Uterus (tissue), 4 donors: ENCODE results near the gene TLR10. TPM values are rescaled to one million over a fixed set of nuclear protein-coding genes. Genes with fewer than 3 reads are reported as not detected.
A peak's percentile ranks its signal among the peaks of the same experiment; 100 is the strongest.

Source experiments
- DNase-seq, 2 donors: peaks; one replicate each; pipeline ENCODE4 v3.0.0-alpha.2; 2019 to 2020
- H3K27ac ChIP-seq, 2 donors: fragments of 200-600 bp; sonication (generic); 1 replicate in 1 of 2; 2 replicates in 1 of 2; pipeline ENCODE4 v1.5.1; 2016 to 2018
- H3K27me3 ChIP-seq, 2 donors: fragments of 200-600 bp; sonication (generic); one replicate each; pipeline ENCODE4 v1.5.1; 2018 to 2019; ENCODE audit warnings: control low read depth in 1 of 2
- H3K36me3 ChIP-seq, 2 donors: fragments of 200-600 bp; sonication (generic); one replicate each; pipeline ENCODE4 v1.5.1; 2019; ENCODE audit warnings: control low read depth in 1 of 2
- H3K4me1 ChIP-seq, 2 donors: fragments of 200-600 bp; sonication (generic); one replicate each; pipeline ENCODE4 v1.5.1; 2018 to 2019; ENCODE audit warnings: control low read depth in 1 of 2
- H3K4me3 ChIP-seq, 2 donors: fragments of 200-600 bp; sonication (generic); 1 replicate in 1 of 2; 2 replicates in 1 of 2; pipeline ENCODE4 v1.5.1; 2018 to 2019; ENCODE audit warnings: mild to moderate bottlenecking in 1 of 2
- H3K9me3 ChIP-seq, 2 donors: fragments of 200-600 bp; sonication (generic); one replicate each; pipeline ENCODE4 v1.5.1; 2019; ENCODE audit warnings: control low read depth in 1 of 2
- POLR2A ChIP-seq, 2 donors: fragments of 450-650 bp; IDR thresholded peaks; one replicate each; pipeline ENCODE4 v1.6.1; 2016; ENCODE audit warnings: antibody characterized with exemption in 2 of 2, mild to moderate bottlenecking in 1 of 2, moderate library complexity in 1 of 2
- intact Hi-C: fragments of 100-400 bp; cut with DNase I; formaldehyde crosslinking; loops from one replicate; pipeline ENCODE4 v1.15.1; 2023; ENCODE audit warnings: low total_unique reads
- total RNA-seq, 4 donors: library from RNA; depleted of rRNA in 3 of 4; stranded (reverse); fragments of >200 nt in 3 of 4; gene quantifications; one replicate each; pipeline versions ENCODE4 v1.1.0 to v1.2.4, GENCODE V29; 2014 to 2023
- TF ChIP-seq, protein P1 (sequence below), 4 experiments: fragments of 200-600 bp in 2 of 4; fragments of 450-650 bp in 2 of 4; sonication (generic) in 2 of 4; IDR thresholded peaks; one replicate each; pipeline ENCODE4 v1.5.1; 2016 to 2019; ENCODE audit warnings: antibody characterized with exemption in 4 of 4, mild to moderate bottlenecking in 2 of 4, moderate library complexity in 1 of 4
- donor health status: DM: yes; HTN: yes; CAD: no.

The TLR10 gene
- total RNA-seq, 4 donors from 2014 or later: 2.0 TPM; not detected in 3

DNA sequence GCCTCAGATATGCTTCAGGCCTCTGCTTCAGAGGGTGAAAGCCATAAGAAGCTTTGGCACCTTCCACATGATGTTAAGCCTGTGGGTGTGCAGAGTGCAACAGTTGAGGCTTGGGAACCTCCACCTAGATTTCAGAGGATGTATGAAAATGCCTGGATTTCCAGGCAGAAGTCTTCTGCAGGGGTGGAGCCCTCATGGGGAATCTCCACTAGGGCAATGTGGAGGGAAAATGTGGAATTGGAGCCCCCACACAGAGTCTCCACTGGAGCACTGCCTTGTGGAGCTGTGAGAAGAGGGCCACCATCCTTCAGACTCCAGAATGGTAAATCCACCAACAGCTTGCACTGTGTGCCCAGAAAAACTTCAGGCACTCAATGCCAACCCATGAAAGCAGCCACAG, 35.2 kb downstream of the TLR10 start:
- Histone ChIP-seq H3K27ac (peak overlapping the region in 1 of 2 donors; percentile 4), H3K36me3 (no peaks in the 10 kb centered on the region), H3K4me1 (no peaks in the 10 kb centered on the region), H3K27me3 (no peaks in the 10 kb centered on the region), H3K9me3 (no peaks in the 10 kb centered on the region), H3K4me3 (no peak overlapping the region)
- intact Hi-C loops: no loop called here
- DNase-seq: no peak
- TF ChIP-seq, protein P1, sequence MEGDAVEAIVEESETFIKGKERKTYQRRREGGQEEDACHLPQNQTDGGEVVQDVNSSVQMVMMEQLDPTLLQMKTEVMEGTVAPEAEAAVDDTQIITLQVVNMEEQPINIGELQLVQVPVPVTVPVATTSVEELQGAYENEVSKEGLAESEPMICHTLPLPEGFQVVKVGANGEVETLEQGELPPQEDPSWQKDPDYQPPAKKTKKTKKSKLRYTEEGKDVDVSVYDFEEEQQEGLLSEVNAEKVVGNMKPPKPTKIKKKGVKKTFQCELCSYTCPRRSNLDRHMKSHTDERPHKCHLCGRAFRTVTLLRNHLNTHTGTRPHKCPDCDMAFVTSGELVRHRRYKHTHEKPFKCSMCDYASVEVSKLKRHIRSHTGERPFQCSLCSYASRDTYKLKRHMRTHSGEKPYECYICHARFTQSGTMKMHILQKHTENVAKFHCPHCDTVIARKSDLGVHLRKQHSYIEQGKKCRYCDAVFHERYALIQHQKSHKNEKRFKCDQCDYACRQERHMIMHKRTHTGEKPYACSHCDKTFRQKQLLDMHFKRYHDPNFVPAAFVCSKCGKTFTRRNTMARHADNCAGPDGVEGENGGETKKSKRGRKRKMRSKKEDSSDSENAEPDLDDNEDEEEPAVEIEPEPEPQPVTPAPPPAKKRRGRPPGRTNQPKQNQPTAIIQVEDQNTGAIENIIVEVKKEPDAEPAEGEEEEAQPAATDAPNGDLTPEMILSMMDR (IDR thresholded peaks at IDR 0.05): no peak
- no peak for TF ChIP-seq POLR2A (IDR thresholded peaks at IDR 0.05)

GRCh38 chr4:38745881-38746280, 36.9 kb downstream of the TLR10 start:
- TF ChIP-seq, protein P1 (IDR thresholded peaks at IDR 0.05): no peak
- no peak for TF ChIP-seq POLR2A (IDR thresholded peaks at IDR 0.05)
- H3K27ac ChIP-seq: no peak overlapping the region
- H3K4me3 ChIP-seq: no peak overlapping the region
- H3K27me3 ChIP-seq: no peaks in the 10 kb centered on the region
- intact Hi-C loops: no loop called here
- H3K9me3 ChIP-seq: no peaks in the 10 kb centered on the region
- DNase-seq: no peak
- H3K36me3 ChIP-seq: no peaks in the 10 kb centered on the region
- no peaks in the 10 kb centered on the region for H3K4me1 ChIP-seq

GRCh38 chr4:38743866-38744265, 38.9 kb downstream of the TLR10 start:
- Histone ChIP-seq H3K4me3 (no peak overlapping the region), H3K27ac (no peak overlapping the region), H3K9me3 (no peaks in the 10 kb centered on the region), H3K36me3 (no peaks in the 10 kb centered on the region), H3K4me1 (no peaks in the 10 kb centered on the region), H3K27me3 (no peaks in the 10 kb centered on the region)
- intact Hi-C loops: no loop called here
- no peak for TF ChIP-seq POLR2A (IDR thresholded peaks at IDR 0.05)
- TF ChIP-seq, protein P1 (IDR thresholded peaks at IDR 0.05): no peak
- DNase-seq: no peak

GRCh38 chr4:38740303-38740702, 42.5 kb downstream of the TLR10 start:
- no peak for DNase-seq
- Histone ChIP-seq H3K4me1 (no peaks in the 10 kb centered on the region), H3K27me3 (no peaks in the 10 kb centered on the region), H3K4me3 (no peak overlapping the region), H3K27ac (no peak overlapping the region), H3K36me3 (no peaks in the 10 kb centered on the region), H3K9me3 (no peaks in the 10 kb centered on the region)
- TF ChIP-seq, protein P1 (IDR thresholded peaks at IDR 0.05): no peak
- no peak for TF ChIP-seq POLR2A (IDR thresholded peaks at IDR 0.05)
- intact Hi-C loops: no loop called here

DNA sequence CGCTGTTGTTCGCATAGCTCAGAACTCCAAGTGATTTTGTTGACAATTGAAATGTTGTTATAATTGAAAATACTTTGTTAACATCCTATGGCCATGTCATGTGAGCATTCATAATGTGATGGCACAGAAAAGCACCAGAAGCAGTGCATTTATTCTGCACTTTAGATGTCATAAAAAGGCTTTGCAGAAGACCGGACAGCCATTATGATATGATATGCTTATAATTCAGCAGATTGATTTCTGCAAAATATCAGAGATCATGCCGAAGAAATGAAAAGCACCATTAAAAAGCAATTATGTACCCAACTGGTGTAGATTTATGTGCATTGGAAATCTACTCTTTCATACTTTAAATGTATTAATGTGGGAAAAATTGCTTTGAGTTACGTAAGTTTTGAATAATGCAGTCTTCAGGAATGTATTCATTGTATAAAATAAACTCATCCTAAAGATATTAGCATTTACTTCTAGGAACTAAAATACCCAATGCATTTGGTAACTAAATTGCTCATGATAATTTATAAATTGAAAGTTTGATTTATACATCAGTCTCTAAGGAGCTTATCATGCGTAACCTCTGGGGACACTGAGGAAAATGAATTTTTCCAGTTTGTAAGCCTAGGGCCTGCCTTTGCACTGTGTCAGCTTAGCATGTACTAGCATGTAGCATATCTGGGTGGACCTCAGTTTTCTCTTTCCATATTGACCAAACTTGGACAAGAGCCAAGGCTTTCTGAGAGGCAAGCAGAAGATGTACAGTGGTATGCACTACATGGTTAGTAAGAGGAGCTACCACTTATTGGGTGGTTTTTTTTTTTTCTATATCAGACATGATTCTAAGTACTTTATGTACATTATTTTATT, 43.6 kb downstream of the TLR10 start:
- Histone ChIP-seq H3K4me1 (no peaks in the 10 kb centered on the region), H3K36me3 (no peaks in the 10 kb centered on the region), H3K9me3 (no peaks in the 10 kb centered on the region), H3K4me3 (no peak overlapping the region), H3K27me3 (no peaks in the 10 kb centered on the region), H3K27ac (no peak overlapping the region)
- intact Hi-C loops: no loop called here
- TF ChIP-seq, protein P1 (IDR thresholded peaks at IDR 0.05): no peak
- no peak for TF ChIP-seq POLR2A (IDR thresholded peaks at IDR 0.05)
- DNase-seq: no peak
